Measurements from ENCODE around the gene MYRF.

DNA sequence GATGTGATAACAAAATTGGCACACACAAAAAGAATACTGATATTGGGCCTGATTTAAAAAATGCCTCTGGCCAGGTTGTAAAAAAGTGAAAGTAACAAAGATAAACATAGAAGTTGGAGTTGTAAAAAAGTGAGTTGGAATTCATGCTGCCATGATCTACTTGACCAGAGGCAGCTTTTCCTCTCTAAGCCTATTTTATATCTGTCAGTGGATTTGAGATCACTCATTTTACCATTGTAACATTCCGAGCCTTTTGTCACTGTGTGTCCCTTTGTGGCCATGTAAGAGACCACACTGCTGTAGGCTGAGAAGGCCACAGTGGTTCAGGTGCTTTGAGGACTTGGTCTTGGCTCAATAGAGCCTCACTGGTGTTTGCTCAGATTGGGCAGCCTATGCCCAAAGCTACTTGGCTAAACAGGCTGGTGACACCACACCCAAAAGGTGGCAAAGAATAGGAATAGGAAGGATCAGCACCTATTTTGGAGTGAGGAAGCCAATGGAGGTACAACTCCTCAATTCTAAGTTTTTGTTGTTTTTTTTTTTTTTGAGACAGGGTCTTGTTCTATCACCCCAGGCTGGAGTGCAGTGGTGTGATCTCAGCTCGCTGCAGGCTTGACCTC is 47.3 kb downstream of the MYRF start:
- no peak for TF ChIP-seq CTCF (conservative IDR thresholded peaks at IDR 0.05; ENCODE audit: low read depth, low read length)
- no peak for TF ChIP-seq NFE2L2 (IDR thresholded peaks at IDR 0.05; ENCODE audit: low read depth, low read length)
- no peak for TF ChIP-seq POLR2A (IDR thresholded peaks at IDR 0.05; ENCODE audit: low read depth, low read length)
- TF ChIP-seq MXI1 (IDR thresholded peaks at IDR 0.05; ENCODE audit: borderline replicate concordance, low read depth, low read length), result no peak
- TF ChIP-seq RFX5 (IDR thresholded peaks at IDR 0.05; ENCODE audit: low read depth, low read length), result no peak
- TF ChIP-seq, protein P1, sequence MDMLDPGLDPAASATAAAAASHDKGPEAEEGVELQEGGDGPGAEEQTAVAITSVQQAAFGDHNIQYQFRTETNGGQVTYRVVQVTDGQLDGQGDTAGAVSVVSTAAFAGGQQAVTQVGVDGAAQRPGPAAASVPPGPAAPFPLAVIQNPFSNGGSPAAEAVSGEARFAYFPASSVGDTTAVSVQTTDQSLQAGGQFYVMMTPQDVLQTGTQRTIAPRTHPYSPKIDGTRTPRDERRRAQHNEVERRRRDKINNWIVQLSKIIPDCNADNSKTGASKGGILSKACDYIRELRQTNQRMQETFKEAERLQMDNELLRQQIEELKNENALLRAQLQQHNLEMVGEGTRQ (IDR thresholded peaks at IDR 0.05; ENCODE audit: low read depth, low read length), result no peak
- no peak for TF ChIP-seq RAD21 (IDR thresholded peaks at IDR 0.05; ENCODE audit: low read length)
- TF ChIP-seq MAZ (IDR thresholded peaks at IDR 0.05; ENCODE audit: borderline replicate concordance, low read depth, low read length), result no peak
- TF ChIP-seq CEBPB (IDR thresholded peaks at IDR 0.05; ENCODE audit: low read depth, low read length), result no peak
- TF ChIP-seq BHLHE40 (IDR thresholded peaks at IDR 0.05; ENCODE audit: low read depth, low read length), result no peak
- no peak for TF ChIP-seq RCOR1 (IDR thresholded peaks at IDR 0.05; ENCODE audit: insufficient replicate concordance, low read length)
- no peak for TF ChIP-seq MAFK (IDR thresholded peaks at IDR 0.05; ENCODE audit: low read depth, low read length)
- TF ChIP-seq CHD1 (IDR thresholded peaks at IDR 0.05; ENCODE audit: low read depth, low read length), result no peak
- TF ChIP-seq FOS (IDR thresholded peaks at IDR 0.05; ENCODE audit: low read depth, low read length), result no peak
